HG03439 (cell line): Measurements from ENCODE around the gene DYNLT2.
"Not testable (repeated sequence)": the region's sequence is repeated elsewhere in the genome, so short reads cannot be mapped to it uniquely, and the experiment has no call there.

Experiments used
- ATAC-seq: cut with Tn5 transposase; IDR thresholded peaks from one replicate; pipeline ENCODE4 v1.9.1; 2021; ENCODE audit warnings: mild to moderate bottlenecking, moderate library complexity; ENCODE audit not compliant: unreplicated experiment

The DYNLT2 gene

DNA sequence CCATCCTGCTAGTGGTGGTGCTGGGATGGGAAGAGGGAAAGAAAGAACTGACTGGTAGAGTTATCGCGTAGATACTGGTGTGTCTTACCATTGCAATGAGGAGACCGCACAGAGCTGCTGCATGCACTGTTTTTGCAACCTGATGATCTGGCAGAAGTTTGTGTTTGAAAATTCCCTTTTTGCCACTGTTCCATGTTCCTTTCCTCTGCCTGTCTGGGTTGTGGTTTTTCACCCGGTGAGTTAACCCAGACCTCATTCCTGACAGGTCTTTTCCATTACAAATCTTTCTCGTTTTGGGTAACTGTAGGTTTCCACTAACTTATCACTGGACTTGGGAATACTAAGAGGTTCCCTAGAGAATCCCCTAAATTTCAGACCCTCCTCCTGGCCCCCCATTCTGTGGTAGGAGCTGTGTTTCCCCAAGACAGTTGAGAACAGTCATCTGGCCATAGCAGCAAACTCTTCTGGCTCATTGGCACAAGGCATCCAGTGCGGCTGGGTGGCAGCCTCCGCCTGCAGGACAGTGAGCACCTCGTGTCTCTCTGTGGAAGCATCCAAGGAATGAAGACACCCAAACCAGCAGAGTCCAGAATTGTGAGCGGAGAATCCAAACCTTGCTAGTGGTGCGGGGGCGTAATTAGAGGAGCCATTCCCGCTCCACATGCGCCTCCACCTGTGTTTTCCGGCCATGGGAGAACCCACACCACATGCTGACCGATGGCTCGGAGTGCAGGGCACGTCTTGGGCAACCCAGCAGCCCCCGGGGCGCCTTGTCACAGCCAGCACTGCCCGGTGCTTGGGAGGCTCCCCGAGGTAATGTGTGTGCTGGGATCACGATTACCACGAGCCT lies 32.8 kb upstream of the DYNLT2 start:
- no peak for ATAC-seq

DNA sequence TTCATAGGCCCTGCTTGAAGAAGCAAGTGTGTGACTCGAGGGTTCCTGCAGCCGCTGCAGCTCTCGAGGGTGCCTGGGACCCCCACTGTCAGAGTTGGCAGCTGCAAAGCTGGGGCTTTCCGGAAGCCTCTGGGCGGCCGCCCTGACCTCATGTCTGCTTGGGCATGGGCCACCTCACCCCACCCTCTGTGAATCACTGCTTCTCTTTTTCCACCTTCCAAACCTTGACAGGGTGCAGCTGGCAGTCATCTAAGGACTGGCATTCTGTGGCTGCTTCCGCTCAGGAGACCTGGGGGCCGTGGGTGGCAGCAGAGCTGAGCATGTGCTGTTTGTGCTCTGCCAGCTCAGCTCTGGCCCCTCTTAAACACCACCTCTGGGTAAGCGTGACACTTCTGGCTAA lies 32.0 kb upstream of the DYNLT2 start:
- ATAC-seq = no peak

DNA sequence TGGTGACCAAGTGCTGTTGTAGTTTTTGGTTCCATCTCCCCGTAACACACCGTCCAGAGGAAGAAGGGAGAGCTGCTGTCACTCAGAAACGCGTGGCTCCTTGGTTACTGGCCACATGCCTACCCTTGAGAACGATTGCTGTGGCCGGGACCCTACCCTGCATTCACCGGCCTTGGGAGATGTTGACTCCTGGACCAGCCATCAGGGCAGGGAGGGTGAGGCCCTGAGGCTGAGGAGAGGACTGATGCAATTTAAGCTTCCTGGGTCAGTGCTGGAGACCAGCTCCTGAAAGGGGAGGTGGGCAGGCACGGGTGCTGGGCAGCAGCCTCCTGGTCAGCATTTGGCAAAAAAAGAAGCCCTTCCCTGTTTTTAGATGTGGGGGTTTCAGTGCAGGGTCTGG lies 31.6 kb upstream of the DYNLT2 start:
- no peak for ATAC-seq

DNA sequence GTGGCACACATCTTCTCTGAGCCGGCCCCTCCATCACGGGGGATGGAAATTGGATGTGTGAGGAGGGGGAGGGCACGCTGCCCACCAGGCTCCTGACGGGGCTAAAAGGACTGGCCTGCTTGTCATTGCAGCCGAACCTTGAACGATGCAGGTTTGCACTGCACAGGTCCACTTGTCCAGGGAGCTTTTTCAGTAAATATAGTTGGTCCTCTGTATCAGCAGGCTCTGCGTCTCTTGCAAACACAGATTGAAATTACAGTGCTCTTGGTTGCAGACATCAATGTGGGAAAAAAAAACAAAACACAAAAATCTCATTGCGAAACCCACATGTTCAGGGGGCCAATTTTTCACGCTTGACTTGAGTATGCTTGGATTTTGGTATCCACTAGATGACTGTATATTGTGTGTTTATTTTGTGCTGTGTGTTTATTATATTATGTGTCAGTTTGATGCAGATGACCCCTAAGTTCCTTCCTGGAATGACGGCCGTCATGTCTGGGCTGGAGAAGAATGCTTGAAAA lies 29.3 kb upstream of the DYNLT2 start:
- no peak for ATAC-seq

DNA sequence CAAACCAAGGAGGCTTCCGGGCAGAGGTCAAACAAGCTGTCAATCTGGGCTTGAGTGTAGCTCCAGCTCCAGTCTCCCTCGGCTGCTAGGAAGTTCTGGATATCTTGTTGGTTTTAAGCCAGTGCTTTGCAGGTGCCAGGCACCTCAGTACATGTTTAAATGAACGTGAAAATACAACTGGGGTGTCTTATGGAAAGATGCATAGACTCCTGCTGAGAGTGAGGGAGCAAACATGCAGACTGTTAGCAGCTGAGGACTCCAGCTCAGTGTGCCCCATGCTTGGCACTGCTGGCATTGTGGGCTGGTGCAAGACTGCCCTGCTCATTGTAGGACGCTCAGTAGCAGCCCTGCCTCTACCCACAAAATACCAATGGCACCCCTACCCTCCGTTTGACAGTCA lies 28.5 kb upstream of the DYNLT2 start:
- ATAC-seq = no peak

DNA sequence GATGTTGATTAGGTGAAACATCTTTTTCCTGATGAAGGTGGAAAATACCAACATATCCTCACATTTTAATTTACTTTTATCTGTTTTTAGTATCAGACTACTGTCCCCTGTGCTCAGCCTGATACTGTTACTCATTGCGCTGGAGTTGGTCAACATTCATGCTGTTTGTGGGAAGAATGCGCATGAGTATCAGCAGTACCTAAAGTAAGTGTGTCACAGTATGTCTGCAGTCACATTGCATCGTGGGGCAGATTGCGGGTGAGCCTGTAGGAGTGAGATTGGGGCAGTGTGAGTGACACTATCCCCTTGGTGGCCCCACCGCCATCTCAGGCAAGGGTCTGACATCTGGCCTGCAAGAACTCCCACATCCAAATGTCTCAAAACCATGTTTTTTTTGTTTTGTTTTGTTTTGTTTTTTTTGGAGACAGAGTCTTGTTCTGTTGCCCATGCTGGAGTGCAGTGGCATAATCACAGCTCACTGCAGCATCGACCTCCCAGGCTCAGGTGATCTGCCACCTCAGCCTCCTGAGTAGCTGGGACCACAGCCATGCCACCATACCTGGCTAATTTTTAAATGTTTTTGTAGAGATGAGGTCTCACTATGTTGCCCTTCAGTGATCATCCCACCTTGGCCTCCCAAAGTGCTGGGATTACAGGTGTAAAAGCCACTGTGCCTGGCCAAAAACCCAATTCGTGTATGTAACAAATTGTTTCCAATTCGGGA lies 27.9 kb upstream of the DYNLT2 start:
- no peak for ATAC-seq

DNA sequence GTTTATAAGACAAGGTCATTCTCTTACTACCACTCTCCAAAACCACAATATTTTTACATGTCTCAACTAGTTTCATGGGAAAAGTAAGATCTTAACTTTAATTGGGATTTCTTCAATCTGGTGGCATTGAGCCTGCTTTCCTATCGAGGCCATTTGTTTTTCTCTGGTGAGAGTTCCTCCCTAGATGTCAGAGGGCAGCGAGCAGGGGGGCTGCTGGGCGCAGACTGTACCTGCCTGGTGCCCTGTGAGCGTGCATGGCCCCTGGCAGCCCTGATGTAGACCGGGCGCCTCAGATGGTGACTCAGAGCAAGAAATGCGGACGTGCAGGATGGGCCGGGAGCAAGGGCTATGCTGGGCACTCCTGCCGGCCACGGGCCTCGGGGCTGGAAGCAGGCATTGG lies 27.3 kb upstream of the DYNLT2 start:
- ATAC-seq = no peak

DNA sequence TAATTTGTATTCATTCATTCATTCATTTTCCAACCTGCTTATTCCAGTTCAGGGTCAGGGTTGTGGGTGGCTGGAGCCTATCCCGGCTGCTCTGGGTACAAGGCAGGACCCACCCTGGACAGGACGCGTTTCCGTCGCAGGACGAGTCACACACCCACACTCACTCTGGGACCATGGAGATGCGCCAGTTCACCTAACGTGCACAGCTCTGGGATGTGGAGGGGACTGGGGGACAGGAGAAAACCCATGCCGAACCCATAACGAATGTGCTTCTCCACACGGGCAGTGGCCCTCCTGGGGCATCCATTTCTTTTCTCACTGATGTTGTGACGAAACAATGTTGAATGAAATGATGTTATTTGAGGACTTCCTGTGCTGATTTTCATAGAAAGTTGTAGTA lies 26.5 kb upstream of the DYNLT2 start:
- no peak for ATAC-seq

DNA sequence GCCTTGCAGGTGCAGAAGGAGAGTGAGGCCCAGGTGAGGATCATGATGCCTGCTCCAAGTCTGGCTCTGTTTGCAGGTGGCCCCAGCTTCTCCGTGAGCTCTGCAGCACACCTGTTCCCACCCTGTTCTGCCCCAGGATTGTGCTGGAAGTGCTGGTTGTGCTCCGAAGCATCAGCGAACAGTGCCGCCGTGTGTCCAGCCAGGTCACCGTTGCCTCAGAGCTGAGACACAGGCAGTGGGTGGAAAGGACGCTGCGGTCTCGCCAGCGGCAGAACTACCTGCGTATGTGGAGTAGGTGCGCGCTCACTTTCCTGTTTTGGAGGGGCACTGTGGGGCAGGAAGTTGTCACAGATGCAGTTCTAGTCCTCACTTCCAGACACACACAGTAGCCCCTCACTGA lies 25.0 kb upstream of the DYNLT2 start:
- ATAC-seq = no peak

DNA sequence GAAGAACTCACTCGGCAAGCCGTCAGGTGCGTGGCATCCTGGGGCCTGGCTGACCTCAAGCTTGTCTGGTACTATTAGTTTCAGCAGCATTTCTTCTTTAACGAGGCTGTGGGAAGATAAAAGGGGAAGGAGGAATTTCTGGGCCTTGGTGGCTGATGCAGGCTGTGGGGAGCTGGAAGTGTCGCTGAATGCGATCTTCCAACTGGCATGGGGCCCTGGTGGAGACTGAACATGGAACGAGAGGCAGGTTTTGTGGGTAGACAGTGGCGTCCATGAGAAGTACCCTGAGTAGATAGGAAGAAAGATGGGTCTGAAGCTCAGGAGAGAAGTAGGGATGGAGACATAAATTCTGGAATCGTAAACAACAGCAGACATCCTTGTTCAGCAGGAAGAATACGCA lies 23.9 kb upstream of the DYNLT2 start:
- no peak for ATAC-seq

DNA sequence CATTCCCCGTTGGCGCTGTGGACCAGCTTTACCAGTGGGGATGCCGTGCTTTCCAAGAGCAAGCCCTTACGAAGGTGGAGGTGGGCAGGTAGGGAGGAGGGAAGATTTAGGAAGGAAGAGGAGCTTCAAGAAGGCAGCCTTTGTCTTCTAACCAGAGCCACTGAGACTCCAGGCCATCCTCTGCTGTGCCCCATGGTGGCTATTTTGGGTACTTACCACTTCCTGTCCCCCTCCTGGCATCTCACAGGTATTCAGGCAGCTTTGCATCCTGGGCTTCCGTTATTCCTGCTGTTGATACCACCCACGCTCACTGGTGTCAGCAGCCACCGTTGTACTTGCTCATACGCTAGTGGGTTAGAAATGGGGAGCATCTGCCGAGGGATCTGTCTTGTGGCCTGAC lies 23.0 kb upstream of the DYNLT2 start:
- ATAC-seq = no peak

DNA sequence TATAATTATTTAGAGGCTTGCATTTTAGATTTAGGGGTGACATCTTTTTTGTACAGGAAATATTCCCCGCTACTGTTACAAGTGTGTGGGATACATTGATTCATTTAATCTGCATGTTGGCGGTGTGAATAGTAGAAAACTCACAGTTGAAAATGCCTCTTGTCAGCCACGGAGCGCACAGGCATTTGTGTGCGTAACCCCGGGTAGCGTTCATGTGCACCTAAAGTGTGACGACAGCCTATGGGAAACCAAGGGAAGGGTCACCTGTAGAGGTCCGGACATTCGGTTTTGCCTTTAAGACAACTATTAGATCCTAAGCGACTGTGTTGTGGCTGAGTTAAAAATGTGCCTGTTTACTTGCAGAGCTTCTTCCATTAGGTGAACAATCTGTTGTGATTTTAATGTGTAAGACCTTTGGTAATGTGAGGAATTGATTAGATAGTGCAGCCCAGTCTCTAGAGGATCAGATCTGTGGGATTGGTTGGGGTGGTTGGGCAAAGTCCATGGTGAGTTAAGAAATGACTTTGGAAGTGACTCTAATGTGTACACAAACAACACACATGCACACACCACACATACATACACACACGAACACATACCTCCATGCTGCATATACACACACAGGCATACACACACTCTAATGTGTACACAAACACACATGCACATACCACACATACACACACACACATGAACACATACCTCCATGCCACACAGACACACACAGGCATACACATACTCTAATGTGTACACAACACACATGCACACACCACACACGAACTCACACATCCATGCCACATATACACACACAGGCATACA lies 15.8 kb upstream of the DYNLT2 start:
- no peak for ATAC-seq

DNA sequence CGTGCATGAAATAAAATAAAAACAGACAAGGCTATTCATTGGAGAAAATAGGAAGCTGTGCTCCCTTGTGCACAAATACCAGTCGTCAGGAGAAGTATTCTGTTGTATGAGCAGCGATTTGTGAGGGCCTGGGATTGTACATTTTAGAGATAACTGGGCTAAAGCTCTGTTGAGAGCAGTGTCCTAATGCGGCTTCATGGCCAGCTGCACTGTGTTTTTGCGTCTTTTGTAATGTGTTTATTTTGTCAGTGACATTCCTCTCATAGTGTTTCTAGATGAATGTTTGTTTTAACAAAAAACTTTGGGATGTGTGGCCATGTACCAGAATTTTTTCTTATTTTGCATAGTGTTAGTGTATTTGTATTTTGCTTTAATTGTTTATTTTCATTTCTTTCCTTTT lies 14.9 kb upstream of the DYNLT2 start:
- no peak for ATAC-seq

DNA sequence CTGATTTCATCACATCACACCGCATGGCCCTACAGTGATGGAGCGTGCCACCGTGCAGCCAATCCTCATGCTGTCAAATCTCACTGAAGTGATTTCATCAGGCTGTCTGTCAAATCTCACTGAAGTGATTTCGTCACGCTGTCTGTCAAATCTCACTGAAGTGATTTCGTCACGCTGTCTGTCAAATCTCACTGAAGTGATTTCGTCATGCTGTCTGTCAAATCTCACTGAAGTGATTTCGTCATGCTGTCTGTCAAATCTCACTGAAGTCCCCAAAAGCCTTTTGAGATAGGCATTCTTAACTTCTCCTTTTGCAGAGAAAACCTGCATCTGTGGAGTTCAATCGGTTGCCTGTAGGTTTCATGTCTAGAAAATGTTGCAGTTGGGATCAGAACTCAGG lies 14.4 kb upstream of the DYNLT2 start:
- not testable (repeated sequence) for ATAC-seq

DNA sequence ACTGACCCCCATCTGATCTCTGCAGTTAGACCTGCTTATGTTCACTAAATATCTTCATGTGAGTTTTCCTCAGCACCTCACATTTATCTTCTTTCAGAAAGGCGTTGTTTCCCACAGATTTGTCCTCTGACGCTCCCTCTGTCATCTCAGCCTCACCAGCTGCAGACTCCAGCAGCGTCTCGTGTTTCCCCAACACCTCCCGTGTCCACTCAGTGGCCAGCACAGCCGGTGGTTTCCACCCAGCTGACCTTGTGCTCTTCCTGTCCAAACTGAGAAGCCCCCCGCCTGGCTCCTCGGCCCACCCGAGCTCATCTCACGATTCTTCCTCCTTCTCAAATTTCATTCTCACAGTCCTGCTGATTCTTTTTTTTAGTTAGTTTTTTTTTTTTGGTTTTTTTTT lies 12.5 kb upstream of the DYNLT2 start:
- ATAC-seq = no peak

DNA sequence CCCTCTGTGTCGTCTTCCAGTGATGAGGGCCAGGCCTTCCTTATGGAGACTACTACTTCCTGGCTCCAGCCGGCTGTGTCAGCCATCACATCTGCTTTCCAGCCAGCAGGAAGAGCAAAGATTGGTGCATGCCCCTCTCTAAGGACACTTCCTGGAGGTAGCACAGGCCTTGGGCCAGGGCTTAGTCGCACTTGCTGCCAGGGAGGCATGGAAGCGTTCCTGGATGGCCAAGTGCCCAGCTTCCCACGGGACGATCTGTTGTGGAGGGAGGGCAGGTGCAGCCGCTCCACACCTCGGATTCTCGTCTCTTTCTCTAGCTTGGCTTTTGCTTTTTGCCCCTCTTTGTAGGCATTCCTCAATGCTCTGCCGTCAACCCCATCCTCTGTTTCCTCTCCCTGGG lies 11.9 kb upstream of the DYNLT2 start:
- no peak for ATAC-seq

DNA sequence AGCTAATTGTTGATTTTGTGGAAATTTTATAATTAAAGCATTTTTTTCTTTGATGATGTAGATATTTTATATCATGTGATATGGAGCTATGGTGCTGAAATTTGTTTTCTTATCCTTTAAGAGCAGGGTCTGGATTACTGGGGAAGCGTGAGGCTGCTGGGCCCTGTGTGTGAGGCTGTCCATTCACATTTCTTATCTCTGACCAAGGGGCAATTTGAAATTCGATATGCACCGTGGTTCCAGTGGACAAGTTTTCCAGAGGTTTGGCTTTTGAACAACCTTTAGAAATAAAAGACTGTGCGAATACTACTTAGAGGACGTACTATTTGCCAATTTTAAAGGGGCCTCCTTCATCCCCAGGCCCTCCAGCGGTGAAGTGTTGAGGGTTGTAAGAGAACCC lies 3.8 kb upstream of the DYNLT2 start:
- ATAC-seq = no peak

DNA sequence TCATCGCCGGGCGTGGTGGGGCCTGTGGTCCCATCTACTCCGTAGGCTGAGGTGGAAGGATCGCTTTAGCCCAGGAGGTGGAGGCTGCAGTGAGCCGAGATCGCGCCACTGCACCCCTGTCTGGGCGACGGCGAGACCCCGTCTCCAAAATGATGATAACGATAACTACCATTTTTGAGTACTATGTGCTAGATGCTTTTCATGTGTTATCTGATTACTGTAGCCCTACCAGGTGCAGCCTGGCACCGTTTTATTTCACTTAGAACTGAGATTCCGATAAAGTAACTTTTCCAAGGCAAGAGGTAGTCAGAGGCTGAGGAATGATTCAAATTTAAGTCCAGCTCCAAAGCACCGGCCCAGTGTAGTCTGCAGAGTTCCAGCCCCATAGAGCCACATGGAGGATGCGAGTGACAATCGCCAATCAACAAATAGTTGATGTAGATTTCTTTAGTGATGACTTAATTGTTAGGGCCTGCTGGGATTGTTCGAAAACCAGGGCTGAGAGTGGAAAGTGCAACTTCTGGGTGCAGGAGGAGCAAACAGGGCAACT lies 777 bp upstream of the DYNLT2 start:
- no peak for ATAC-seq

DNA sequence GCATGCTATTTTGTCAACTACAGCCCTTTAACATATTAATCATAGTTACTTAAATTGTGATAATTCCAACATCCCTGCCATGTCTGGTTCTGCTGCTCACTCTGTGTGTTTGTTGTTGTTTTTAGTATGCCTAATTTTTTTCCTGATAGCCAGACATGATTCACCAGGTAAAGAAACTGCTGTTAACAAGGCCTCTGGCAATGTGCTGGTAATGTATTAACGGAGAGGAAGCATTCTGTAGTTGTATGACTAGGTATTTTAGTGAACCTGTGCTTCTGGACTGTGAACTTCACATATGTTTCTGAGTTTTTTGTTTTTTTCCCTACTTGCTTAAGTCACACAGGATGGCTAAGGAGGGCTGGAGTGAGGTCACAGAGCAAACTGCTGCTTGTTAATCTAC lies 4.8 kb downstream of the DYNLT2 start:
- no peak for ATAC-seq

DNA sequence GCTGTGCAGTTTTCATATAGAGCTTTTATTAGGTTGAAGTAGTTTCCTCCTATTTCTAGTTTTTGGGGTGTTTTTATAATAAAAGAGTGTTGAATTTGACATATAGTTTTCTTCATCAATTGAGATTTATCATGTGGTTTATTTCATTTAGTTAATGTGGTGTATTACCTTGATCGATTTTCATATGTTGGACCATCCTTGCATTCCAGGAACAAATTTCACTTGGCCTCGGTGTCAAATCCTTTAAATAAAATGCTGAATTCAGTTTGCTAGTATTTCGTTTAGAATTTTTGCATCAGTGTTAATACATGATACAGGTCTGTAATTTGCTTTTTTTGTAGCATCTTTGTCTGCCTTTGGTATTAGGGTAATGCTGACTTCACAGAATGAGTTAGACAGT lies 6.0 kb downstream of the DYNLT2 start:
- no peak for ATAC-seq

DNA sequence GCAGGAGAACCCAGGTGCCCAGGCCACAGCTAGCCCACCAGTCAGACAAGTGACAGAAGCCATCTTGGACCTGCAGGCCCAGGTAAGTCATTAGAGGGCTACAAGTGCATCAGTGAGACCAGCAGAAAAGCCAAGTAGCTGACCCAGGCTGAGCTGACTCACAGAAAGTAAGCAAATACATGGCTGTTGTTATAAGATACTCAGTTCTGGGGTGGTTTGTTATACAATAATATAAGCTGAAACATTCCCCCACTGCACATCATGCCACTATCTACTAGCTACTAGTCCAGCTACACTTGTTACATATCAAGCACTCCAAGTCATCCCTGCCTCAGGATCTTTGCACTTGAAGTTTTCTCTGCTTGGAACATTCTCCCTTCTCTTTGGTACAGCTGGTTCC lies 10.0 kb downstream of the DYNLT2 start:
- no peak for ATAC-seq
